HG03354 (cell line): ENCODE measurements around the gene SDCCAG8.

Experiments used
- ATAC-seq: cut with Tn5 transposase; IDR thresholded peaks from one replicate; pipeline ENCODE4 v1.9.1; 2021; ENCODE audit warnings: mild to moderate bottlenecking; ENCODE audit not compliant: unreplicated experiment, poor library complexity, severe bottlenecking

SDCCAG8 gene

GRCh38 chr1:243508303-243508713 is 252.5 kb downstream of the SDCCAG8 start:
- peak; percentile 75 for ATAC-seq

DNA sequence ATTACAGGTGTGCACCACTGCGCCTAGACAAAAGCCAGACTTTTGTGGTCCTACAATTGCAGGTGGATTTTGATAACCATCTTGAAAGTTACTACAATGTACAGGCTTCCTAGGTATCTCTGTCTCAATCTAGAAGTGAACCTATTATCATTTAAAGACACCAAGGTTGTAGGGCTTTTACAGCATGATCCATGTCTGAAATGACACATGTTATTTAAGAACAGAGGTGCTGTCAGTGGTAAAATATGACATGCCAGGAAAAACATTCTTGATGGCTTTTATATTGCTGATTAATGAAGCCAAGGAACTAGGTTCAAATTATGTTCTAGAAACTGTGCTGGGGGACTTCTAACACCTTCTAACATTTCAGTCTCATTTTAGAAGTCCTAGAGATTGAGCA is 253.1 kb downstream of the SDCCAG8 start:
- ATAC-seq: no peak

- ATAC-seq: no peak
These were observed 255.1 kb downstream of the SDCCAG8 start for GRCh38 chr1:243510928-243511327.

DNA sequence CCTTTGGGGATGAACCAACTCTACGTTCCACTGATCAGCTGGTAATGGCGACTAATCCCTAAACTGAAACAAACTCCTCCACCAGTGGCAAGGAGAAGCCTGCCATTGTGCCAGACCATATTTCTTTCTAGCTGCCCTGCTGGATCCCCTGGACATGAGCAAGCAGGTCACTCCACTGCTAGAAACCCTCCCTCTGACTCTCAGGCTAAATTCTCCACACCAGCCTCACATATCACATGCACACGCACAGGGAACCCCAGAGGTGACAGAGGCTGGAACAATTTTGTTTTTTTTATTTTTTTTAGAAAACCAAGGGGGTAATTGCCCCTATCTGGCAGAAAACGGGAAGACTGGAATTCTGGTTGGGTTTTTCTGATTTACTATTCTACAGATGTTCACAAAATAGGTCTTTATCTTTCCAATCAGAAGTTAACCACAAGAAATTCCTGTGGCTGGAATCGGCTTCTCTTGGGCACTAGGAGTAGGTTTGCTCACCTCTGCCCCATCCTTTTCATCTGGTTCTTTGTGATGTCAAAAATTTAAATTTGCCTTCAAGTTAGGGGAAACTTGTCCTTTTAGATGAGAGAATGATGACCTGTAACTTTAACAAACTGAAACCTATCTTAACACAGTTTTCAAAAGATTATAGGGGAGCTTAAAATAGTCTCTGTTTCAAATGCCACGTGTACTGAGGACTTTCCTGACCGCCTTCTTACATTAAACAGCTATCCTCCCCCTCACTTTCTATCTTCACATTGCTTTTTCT is 258.1 kb downstream of the SDCCAG8 start:
- ATAC-seq: peak; percentile 55

DNA sequence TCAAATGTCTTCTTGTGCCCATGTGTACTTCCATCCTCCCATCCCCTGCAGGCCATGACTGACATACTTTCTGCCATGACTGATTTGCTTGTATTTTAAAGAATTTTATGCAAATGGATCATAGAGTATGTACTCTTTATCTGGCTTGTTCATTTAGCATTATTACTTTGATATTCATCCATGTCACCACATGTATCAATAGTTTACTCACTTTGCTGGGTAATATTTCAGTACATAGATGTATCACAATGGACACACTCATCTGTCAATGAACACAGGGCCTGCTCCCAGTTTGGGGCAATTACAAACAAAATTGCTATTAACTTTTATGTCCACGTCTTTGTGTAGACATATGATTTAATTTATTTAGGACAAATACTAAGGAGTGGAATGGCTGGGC is 259.1 kb downstream of the SDCCAG8 start:
- no peak for ATAC-seq

GRCh38 chr1:243520831-243521230 is 265.0 kb downstream of the SDCCAG8 start:
- ATAC-seq: no peak

DNA sequence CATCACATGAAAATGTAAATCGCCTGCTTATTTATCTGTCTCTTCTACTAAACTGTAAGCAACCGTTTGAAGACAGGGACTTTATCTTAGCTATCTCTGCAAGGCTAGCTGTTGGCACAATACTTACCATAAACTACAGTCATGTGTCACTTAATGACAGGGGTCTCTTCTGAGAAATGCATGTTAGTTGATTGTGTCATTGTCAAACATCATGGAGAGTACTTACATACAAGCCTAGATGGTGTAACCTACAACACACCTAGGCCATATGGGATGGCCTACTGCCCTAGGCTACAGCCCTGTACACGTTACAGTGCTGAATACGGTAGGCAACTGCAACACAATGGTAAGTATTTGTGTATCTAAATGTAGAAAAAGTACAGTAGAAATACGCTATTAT is 267.9 kb downstream of the SDCCAG8 start:
- ATAC-seq: no peak

DNA sequence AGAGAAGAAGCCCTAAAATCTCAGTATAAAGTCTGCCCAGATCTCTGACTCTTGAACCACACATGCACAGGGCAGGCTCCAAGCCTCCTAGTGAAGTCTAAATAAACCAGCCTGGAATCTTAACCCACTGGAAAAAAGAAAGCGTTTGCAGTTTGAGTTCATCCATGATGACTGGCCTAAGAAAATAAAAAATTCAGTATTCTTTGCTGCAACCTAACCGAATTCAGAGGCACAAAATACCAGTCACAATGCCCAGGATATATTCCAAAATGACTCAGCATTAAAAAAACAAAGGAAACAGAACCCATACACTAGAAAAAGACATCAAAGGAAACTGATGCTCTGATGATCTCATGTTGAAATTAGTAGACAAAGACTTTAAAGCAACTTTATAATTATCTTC is 269.2 kb downstream of the SDCCAG8 start:
- no peak for ATAC-seq

- no peak for ATAC-seq
These were observed 270.3 kb downstream of the SDCCAG8 start for GRCh38 chr1:243526180-243526579.

DNA sequence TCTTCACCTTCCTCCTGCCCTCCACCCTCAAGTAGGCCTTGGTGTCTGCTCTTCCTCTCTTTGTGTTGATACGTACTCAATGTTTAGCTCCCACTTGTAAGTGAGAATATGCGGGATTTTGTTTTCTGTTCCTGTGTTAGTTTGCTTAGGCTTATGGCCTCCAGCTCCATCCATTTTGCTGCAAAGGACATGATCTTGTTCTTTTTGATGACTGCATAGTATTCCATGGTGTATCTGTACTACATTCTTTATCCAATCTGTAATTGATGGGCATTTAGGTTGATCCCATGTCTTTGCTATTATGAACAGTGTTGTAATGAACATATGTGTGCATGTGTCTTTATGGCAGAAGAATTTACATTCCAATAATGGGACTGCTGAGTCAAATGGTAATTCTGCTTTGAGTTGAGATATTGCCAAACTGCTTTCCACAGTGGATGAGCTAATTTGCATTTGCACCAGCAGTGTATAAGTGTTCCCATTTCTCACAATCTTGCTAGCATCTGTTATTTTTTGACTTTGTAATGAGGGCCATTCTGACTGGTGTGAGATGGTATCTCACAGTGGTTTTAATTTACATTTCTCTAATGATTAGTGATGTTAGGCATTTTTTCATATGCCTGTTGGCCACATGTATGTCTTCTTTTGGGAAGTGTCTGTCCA is 272.7 kb downstream of the SDCCAG8 start:
- no peak for ATAC-seq

DNA sequence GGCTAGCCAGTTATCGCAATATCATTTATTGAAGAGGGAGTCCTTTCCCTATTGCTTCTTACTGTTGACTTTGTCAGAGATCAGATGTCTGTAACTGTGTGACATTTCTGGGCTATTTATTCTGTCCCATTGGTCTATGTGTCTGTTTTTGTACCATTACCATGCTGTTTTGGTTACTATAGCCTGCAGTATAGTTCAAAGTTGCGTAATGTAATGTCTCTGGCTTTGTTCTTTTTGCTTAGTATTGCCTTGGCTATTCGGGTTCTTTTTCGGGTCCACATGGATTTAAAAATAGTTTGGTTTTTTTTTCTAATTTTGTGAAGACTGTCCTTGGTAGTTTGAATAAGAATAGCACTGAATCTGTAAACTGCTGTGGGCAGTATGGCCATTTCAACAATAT is 273.7 kb downstream of the SDCCAG8 start:
- no peak for ATAC-seq

GRCh38 chr1:243535014-243535413 is 279.2 kb downstream of the SDCCAG8 start:
- ATAC-seq: no peak

GRCh38 chr1:243539636-243540035 is 283.8 kb downstream of the SDCCAG8 start:
- no peak for ATAC-seq

DNA sequence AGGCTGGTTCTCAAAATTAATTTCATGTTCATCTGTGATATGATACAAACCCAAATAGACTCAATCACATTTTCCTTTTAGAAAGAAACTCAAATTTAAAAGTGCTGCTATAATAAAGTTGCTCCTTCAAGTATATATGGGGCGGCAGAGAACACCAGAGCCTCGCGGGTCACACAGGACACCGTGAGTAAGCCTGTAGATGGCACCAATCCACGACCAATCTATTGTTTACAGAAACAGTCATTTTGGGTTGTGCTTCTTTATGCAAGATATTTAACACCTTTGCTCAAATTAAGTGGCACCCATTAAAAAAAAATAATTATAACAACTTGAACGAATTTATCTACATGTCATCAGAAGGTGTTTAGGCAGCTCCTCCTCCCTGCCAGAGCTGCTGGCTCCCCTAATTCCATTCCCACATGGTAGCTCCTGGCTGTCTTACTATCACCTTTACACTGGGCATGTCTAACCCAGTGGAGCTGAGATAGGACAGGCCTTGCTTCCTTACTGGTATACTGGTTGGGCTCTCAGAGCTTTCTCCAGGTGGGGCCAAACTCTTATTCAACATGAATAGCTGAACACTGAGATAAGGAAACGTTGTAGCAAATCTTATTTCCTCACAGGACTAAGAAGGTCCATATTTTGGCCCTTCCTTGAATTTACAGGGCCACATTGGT is 287.0 kb downstream of the SDCCAG8 start:
- ATAC-seq: no peak

GRCh38 chr1:243543501-243543900 is 287.7 kb downstream of the SDCCAG8 start:
- no peak for ATAC-seq

DNA sequence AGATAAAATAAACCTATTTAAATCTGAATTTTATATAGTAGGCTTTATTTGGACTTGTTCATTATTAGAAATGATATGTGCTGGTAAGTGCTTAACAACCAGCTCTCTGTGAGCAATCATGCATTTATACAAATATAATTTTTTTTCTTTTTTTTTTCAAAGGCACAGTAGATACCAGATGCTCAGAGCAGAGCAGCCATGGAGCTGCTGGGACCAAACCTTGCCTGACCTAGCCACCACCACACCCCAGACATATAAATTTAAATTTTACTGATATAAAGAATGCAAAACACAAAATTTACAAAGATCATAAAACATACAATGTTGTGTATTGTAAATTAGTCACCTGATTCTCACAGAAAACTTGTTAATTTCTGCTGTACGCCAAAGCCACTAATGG is 290.6 kb downstream of the SDCCAG8 start:
- ATAC-seq: no peak

GRCh38 chr1:243547891-243548290 is 292.1 kb downstream of the SDCCAG8 start:
- ATAC-seq: no peak

DNA sequence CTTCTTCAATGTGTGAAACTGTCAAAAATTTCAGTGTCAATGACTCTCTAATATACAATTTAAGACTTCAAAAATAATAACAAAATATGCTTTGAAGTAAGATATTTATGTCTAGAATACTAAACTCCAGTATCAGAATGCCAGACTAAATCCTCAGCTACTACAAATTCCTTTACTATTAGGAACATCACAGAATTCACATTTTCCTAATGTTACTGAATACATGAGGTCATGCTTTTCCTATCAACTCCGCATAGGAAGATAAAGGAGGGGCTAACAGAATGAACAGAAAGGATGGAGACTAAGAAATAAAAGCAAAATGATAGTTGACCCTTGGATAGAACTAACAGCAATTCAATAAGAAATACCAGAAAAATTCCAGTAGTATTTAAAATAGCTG is 292.7 kb downstream of the SDCCAG8 start:
- ATAC-seq: no peak

- no peak for ATAC-seq
These were observed 293.3 kb downstream of the SDCCAG8 start for GRCh38 chr1:243549108-243549507.
